Breast epithelium (tissue), 4 donors: ENCODE data around the gene NPSR1. TPM values are rescaled to one million over a fixed set of nuclear protein-coding genes. Genes with fewer than 3 reads are reported as not detected.

ENCODE experiments used
- DNase-seq, 2 donors: peaks; one replicate each; pipeline ENCODE4 v3.0.0-alpha.2; 2019; ENCODE audit warnings: low spot score in 2 of 2
- H3K27ac ChIP-seq, 2 donors: fragments of 200-600 bp; sonication (generic) in 1 of 2; one replicate each; pipeline ENCODE4 v1.5.1; 2016 to 2019; ENCODE audit warnings: mild to moderate bottlenecking in 1 of 2
- H3K27me3 ChIP-seq, 2 donors: fragments of 200-600 bp; sonication (generic) in 1 of 2; one replicate each; pipeline versions ENCODE4 v1.5.1 to v1.6.0; 2017 to 2019; ENCODE audit warnings: control low read depth in 1 of 2, mild to moderate bottlenecking in 1 of 2
- H3K36me3 ChIP-seq: fragments of 200-600 bp; one replicate; pipeline ENCODE4 v1.5.1; 2019
- H3K4me1 ChIP-seq, 2 donors: fragments of 200-600 bp; sonication (generic); one replicate each; pipeline ENCODE4 v1.5.1; 2016 to 2019; ENCODE audit warnings: control low read depth in 1 of 2
- H3K4me3 ChIP-seq, 3 donors: fragments of 200-600 bp; sonication (generic); 1 replicate in 2 of 3; 2 replicates in 1 of 3; pipeline ENCODE4 v1.5.1; 2016 to 2019; ENCODE audit warnings: mild to moderate bottlenecking in 3 of 3, moderate library complexity in 2 of 3
- H3K9me3 ChIP-seq, 2 donors: fragments of 200-600 bp; sonication (generic) in 1 of 2; one replicate each; pipeline ENCODE4 v1.5.1; 2016 to 2019; ENCODE audit warnings: control low read depth in 1 of 2
- CTCF ChIP-seq, 3 donors: fragments of 450-650 bp; IDR thresholded peaks; one replicate each; pipeline ENCODE4 v1.5.1; 2016 to 2017; ENCODE audit warnings: antibody characterized with exemption in 3 of 3, mild to moderate bottlenecking in 3 of 3, moderate library complexity in 3 of 3
- POLR2A ChIP-seq: fragments of 450-650 bp; IDR thresholded peaks from one replicate; pipeline ENCODE4 v1.6.1; 2016; ENCODE audit warnings: antibody characterized with exemption, mild to moderate bottlenecking, moderate library complexity
- POLR2AphosphoS5 ChIP-seq, 3 donors: sonication (generic); formaldehyde crosslinking; IDR thresholded peaks; one replicate each; pipeline ENCODE4 v1.6.1; 2017; ENCODE audit warnings: antibody characterized with exemption in 3 of 3
- intact Hi-C: fragments of 100-400 bp; cut with DNase I; formaldehyde crosslinking; loops from one replicate; pipeline ENCODE4 v1.15.1; 2023; ENCODE audit warnings: low total_unique reads
- total RNA-seq, 3 donors: library from RNA; depleted of rRNA; stranded (reverse); fragments of >200 nt; gene quantifications; one replicate each; pipeline ENCODE4 v1.1.0, GENCODE V29; 2016

Gene NPSR1
- total RNA-seq, 3 donors from 2014 or later = not detected

- no peaks in the 10 kb centered on the region for H3K27me3 ChIP-seq
- DNase-seq = no peak
- H3K36me3 ChIP-seq = no peaks in the 10 kb centered on the region
- no peak overlapping the region for H3K27ac ChIP-seq
- H3K4me1 ChIP-seq = no peaks in the 10 kb centered on the region
- intact Hi-C loops = no loop called here
- TF ChIP-seq POLR2AphosphoS5 (IDR thresholded peaks at IDR 0.05) (no peak), CTCF (IDR thresholded peaks at IDR 0.05) (no peak), POLR2A (no peak)
- no peaks in the 10 kb centered on the region for H3K9me3 ChIP-seq
- H3K4me3 ChIP-seq = no peak overlapping the region
Observed at GRCh38 chr7:34719636-34720035, 61.6 kb downstream of the NPSR1 start.

- Histone ChIP-seq H3K27me3 (no peaks in the 10 kb centered on the region), H3K4me1 (no peaks in the 10 kb centered on the region), H3K4me3 (no peak overlapping the region), H3K36me3 (no peaks in the 10 kb centered on the region), H3K9me3 (no peaks in the 10 kb centered on the region), H3K27ac (no peak overlapping the region)
- TF ChIP-seq POLR2A (no peak), POLR2AphosphoS5 (IDR thresholded peaks at IDR 0.05) (no peak), CTCF (IDR thresholded peaks at IDR 0.05) (no peak)
- no peak for DNase-seq
- intact Hi-C loops = no loop called here
Observed at GRCh38 chr7:34720289-34720688, 62.3 kb downstream of the NPSR1 start.

- intact Hi-C loops = no loop called here
- Histone ChIP-seq H3K27me3 (no peaks in the 10 kb centered on the region), H3K4me1 (no peaks in the 10 kb centered on the region), H3K36me3 (no peaks in the 10 kb centered on the region), H3K4me3 (no peak overlapping the region), H3K9me3 (no peaks in the 10 kb centered on the region), H3K27ac (no peak overlapping the region)
- DNase-seq = no peak
- TF ChIP-seq POLR2A = no peak
- no peak for TF ChIP-seq POLR2AphosphoS5 (IDR thresholded peaks at IDR 0.05)
- TF ChIP-seq CTCF (IDR thresholded peaks at IDR 0.05) = no peak
Observed at GRCh38 chr7:34723338-34723737, 65.3 kb downstream of the NPSR1 start.

GRCh38 chr7:34723866-34724490 lies 66.0 kb downstream of the NPSR1 start:
- H3K4me1 ChIP-seq = no peaks in the 10 kb centered on the region
- no peaks in the 10 kb centered on the region for H3K9me3 ChIP-seq
- H3K36me3 ChIP-seq = no peaks in the 10 kb centered on the region
- H3K27ac ChIP-seq = no peak overlapping the region
- intact Hi-C loops = no loop called here
- no peak overlapping the region for H3K4me3 ChIP-seq
- no peak for DNase-seq
- no peaks in the 10 kb centered on the region for H3K27me3 ChIP-seq
- TF ChIP-seq POLR2A (no peak), POLR2AphosphoS5 (IDR thresholded peaks at IDR 0.05) (no peak), CTCF (IDR thresholded peaks at IDR 0.05) (no peak)

GRCh38 chr7:34726221-34726620 lies 68.2 kb downstream of the NPSR1 start:
- Histone ChIP-seq H3K27ac (no peak overlapping the region), H3K36me3 (no peaks in the 10 kb centered on the region), H3K27me3 (no peaks in the 10 kb centered on the region), H3K9me3 (no peaks in the 10 kb centered on the region), H3K4me3 (no peak overlapping the region), H3K4me1 (no peaks in the 10 kb centered on the region)
- no peak for DNase-seq
- TF ChIP-seq POLR2A = no peak
- TF ChIP-seq POLR2AphosphoS5 (IDR thresholded peaks at IDR 0.05) = no peak
- TF ChIP-seq CTCF (IDR thresholded peaks at IDR 0.05) = no peak
- intact Hi-C loops = no loop called here
